HG03469 (cell line): Measurements from ENCODE around the gene USP21.

Experiments used
- ATAC-seq: cut with Tn5 transposase; IDR thresholded peaks from one replicate; pipeline ENCODE4 v1.9.1; 2021; ENCODE audit warnings: mild to moderate bottlenecking, moderate library complexity, moderate number of reproducible peaks; ENCODE audit not compliant: unreplicated experiment

Gene USP21

DNA sequence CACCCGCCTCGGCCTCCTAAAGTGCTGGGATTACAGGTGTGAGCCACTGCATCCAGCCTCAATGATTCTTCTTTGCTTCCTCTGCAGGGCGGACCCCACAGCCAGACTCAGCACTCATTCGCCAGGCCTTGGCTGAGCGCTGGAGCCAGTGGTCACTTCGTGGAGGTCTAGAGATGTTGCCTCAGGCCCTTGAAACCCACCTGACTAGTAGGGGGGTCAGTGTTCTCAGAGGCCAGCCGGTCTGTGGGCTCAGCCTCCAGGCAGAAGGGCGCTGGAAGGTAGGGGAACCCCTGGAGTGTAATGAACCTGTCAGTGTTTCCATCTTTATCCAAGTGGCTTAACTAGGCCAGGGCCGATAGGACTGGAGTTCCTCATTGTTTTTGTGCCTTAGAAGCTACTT, 9.6 kb downstream of the USP21 start:
- no peak for ATAC-seq

DNA sequence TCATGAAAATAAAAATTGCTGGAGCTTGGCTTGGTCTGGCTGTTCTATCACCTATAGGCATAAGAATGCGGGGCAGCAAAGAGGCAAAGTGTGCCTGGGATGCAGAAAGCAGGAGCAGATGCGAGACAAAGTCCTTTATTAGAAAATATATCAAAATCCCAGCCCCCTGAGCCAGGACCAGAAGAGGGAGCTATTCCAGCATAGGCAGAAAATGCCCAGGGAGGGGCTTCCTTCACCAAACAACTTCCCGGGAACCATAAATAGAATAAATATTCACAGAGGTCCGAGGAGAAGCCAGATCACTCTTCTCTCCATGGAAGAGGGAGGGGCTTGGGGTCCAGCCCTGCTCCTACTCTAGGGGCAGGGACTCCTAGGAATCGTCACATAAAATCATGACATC, 11.9 kb downstream of the USP21 start:
- no peak for ATAC-seq

DNA sequence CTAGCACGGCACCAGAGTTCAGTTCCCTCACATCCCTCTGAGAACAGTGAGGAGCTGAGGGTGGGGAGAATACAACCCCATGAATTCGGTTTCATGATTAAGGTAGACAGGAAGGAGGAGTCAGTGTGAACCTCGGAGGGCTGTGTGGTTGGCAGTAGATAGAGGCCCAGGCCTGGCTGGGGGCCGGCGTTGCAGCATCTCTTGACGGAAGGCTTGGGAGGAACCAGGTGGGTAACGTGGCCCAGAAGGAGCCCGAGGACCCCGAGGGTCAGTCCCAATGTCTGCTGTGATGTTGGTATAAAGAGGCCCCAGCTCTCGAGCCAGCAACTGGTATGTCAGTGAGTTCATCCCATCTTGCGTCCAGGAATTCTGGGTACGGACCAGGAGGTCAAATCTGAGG, 12.4 kb downstream of the USP21 start:
- no peak for ATAC-seq

DNA sequence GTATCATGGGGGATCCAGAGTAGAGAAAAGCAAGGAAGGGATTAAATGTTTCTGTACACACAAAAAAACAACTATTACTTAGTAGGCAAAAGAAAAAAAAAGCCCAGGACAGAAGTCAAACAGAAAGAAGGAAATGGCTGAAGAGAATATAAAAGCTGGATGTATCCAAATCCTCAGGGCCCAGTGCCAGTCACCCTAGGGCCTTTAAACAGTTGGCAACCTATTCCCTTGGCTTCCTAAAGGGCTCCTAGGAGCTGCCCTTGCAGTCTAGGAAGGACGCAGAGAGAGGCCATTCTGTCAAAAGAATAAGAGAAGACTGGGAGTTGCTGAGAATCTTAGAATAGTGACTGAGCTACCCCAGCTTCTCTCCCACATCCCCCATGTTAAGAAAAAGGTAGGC, 13.0 kb downstream of the USP21 start:
- ATAC-seq, result no peak

DNA sequence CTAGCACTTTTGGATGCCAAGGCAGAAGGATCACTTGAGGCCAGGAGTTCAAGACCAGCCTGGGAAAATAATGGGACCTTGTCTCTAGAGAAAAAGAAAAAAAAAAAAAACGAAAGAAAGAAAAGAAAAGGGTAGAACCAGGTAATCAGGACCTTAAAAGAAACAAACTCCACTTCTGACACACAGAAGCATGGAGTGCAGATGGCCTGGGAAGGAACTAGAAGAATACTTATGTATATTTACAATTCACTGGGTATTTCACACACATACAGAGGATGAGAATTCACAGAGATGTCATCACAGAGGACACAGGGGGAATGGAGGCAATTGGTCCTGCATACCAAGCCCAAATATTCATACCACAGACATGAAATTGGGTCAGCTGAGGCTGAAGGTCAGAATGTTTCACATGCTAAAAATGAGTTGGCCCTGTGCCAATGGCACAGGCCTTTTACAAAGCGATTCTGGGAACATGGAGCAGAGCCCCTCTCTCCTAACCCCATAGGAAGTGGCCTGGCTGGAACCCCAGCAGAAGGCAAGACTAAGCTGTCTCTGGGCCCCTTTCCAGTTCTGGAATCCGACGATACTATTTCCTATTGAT, 13.6 kb downstream of the USP21 start:
- no peak for ATAC-seq

DNA sequence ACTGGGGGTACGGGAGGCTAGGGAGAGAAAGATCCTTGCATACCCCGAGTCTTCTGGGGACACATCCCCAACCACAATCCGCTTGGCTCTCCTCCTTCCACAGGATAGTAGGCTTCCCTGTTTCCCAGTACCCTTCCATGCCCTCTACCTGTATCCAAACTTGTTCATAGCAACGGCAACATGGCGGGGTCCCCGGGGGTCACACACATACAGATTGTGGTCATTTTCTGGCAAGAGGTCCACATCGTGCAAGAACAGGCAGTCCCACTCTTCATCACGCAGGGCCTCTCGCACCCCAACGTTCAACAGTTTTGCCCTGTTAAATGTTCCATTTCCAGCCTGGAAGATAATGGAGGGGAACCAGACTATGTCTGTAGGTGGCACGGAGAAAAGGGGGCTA, 14.4 kb downstream of the USP21 start:
- no peak for ATAC-seq

DNA sequence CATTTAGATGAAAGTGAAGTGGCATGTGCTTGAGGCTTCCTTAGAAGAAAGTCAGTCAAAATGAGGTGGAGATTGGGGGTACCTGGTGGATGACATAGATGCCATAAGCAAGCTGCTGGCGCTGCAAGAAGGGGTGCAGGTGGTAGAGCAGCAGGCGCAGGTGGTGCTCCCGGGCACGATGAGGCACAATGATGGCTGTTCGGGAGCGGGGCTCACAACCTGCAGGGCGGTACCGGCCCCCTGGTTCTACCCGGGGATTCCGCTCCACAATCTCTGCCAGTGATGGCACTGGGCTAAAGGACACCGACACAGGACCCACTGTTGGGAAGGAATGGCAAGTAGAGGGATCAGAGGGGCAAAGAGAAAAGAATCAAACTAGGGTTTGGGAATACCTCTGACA, 15.6 kb downstream of the USP21 start:
- no peak for ATAC-seq

DNA sequence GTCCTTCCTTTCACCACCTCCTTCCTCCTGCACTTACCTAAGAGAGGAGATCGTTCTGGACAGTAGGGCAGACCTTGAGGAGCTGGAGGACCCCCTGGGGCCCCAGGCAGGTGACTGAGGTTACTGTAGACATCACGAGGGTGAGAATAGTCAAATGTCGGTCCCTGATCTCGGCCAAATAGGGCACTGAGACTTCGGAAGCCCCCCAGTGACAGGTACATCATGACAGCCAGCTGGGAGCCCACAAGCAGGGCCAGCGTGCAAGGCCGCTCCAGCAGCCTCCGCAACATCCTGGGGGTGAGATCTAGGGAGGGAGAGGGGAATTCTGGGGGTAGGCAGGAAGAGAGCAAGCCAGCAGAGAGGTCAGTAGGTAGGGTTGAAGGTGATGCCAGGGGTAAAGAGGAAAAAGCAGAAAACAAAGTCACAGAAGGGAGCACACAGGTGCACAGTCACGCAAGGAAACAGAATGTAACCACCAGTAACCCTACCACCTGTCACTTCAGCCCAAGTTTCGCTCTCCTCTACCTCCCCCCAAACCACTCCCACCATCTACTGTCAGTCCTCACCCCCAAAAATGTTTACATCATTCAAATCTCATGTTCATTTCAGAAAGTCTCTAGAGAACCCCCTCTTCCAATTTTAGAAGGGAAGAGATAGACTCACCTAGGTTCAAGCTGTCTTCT, 16.6 kb downstream of the USP21 start:
- ATAC-seq, result no peak

DNA sequence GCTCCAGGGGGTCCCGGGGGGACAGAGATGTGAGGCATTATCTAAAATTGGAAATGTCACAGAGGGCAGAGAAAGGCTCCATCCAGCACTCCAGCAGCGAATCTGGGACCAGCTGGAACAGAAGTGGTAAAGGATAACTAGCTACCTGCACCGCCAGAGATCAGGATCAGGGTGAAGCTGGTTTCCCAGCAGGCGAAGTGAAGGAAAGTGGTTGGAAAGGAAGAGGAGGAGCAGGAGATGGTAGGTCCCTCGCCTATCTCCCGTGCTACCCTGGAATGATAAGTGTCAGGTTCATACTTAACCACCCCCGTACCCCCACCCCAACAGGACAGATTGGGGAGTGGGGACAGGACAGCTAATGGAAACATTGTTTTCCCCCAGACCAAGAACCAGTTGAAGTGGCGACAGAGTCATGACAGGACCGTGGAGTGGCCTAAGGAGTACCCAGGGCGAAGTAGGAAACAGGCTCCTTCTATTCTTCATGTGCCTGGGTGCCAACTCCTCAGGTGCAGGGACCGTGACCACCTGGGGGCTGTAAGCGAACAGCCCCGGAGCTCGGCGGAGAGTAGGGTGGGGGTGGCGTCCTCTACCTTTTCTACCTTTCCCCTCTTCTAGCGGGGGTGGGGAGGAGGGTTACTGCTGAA, 17.3 kb downstream of the USP21 start:
- no peak for ATAC-seq

DNA sequence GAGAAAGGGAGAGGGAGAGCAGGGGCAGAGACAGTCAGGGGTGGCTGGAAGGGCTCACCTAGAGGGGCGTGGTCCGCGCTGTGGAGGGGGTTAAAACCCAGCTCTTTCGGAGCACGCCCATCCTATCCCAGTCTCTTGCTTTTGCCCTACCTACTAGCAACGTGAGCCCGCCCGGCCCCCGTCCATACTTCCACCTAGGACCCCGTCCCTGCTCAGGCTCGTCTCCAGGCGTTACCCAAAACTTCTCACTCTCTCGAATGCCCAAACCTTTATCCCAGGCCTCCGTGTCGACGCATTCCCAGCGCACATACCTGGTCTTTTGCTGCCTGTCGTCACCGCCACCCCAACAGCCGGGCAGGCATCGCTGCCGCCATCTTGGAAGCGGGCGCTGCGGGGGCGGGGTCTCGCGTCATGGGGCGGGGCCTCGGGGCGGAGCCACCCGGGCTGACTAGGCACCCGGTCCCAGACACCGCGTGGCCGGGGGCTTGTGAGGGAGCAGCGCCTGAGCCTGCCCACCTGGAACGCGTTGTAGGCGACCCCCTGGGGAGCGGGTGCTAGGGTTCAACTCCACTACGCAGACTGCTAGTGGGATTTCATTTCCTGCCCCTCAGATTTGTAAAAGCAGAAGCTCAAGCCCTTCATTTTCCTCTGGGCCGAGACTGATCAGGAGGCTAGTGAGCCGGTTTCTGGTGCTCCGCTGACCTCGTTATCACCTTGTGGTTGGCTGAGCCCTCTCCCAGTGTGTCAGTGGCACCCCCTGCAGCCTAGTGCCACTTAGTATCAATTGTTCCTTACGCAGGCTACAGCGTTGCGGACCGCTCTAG, 18.0 kb downstream of the USP21 start, which contains the start of gene B4GALT3:
B4GALT3 (minus strand) TSS at position 396 of the 824 bp plus-strand sequence. CDS start 1,447 bp downstream, outside the sequence.
- peak; percentile 41 for ATAC-seq

DNA sequence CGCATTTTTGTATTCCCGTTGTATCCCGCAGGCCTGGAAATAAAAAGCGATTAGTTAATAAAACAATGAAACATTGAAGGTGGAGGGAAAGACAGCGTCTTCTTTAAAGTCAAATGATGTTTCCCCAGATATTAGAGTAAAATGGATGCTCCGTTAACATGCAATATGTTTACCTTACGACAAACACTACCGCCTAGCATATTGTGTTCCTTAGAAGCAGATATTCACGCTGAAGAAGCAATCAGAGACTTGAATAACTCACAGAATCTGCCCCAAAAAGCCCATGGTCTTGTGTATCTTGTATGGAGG, 18.6 kb downstream of the USP21 start:
- no peak for ATAC-seq

DNA sequence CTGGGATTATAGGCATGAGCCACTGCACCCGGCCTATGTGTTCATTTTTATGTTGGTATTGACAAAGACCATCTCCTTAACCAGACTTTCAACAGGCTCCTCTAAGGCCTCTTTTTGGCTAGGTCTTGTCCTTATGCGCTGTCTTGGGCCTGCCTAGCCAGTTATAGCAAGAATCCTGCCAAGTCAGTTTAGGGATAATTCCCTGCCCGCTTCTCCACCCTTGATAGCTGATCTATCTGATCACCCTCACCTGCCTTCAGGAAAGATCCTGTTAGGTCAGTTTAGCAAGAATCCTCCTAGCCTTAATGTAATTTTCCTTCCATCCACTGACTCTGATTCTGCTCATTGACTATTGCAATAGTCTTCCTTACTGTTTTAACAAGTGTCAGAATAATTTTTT, 20.4 kb downstream of the USP21 start:
- no peak for ATAC-seq

DNA sequence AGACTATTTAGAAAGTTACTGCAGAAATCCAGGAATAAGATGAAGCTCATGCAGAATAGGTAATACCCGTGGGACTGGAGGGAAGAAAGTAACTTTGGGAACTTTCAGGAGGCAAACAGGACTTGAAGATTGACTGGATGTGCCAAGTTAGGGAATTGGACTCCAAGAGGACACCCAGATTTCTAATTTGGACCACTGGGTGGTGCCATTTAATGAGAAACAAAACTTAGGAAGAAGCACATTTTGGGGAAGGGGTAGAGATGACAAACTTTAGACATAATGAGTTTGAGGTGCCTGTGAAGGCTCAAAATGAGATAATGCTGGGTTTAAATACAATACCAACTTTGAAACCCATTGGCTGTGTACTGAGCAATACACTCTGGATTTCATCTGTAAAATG, 21.3 kb downstream of the USP21 start:
- ATAC-seq, result no peak

DNA sequence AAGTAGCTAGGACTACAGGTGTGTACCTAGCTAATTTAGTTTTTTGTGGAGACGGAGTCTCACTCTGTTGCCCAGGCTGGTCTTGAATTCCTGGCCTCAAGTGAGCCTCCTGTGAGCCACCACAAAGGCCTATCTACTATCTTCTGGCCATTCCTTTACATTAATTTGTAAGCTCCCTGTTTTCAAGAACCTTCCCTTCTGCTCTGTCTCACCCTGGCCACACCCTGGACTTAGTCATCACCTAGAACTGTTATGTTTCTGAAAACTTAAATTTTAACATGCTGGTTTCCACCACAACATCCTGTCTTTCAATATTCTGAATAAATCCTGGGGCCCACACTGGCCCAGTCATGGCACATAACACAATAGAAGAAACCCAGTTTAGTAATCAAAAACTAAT, 22.9 kb downstream of the USP21 start:
- ATAC-seq, result no peak

DNA sequence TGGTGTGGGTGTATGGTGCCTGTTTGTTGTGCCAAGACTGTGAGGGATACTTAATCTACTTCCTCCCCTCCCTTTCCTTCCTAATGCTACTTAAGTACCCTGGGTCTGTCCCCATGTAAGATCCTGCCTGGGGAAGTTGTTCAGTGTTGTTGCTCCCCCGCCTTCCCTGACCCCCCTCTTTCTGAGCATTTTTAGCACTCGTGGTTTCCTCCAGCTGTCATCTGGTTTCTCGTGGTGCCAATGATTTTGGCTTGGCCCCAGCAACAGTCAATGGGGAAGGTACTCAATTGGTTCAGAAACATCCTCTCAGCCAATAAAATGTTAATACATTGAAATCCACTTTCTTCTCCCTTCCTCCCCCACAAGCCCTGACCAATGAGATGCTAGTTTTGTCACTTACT, 26.0 kb downstream of the USP21 start:
- ATAC-seq, result peak; percentile 67

DNA sequence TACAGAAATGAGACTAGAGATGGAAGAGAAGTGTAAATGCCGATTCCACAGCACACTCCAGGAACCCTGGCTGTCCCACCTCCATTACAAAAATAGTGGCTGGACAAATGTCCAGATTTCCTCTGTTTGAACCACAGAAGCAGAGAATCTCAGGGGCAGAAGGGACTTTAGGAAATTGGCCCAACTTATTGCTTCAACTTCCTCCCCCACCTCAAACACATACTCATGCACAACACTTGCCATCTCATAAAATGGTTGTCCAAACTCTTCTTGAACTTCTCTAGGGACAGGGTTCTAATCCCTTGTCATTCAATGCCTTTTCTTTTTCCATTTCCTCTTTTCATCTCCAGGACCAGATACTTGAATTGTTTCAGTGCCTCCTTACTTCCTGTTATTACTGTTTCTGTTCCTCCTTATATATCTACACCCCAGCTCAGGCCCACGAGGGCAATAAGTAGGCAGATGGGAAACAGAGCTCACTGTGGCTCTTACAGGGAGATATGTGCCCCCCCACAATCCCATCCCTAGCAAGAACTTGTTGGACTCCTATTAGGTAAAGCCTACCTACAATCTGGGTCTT, 26.5 kb downstream of the USP21 start:
- no peak for ATAC-seq

DNA sequence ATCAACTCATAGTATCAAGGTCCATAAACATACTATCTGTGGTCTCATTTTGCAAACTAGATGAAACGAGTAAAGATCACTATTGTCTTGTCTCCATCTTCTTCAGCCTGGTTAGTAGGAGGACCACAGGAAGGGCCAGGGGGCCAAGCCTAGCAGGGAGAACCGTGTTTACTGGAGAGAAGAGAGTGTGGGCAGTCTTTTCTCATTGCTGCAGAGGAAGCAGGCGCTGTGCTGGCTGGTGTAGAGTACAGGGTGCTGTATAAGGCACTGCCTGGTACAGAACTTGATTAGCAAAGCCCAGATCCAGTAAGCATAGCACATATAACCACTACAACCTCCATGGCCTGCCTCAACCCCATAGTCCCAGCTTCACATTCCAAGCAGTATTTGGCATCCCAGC, 28.0 kb downstream of the USP21 start:
- no peak for ATAC-seq

DNA sequence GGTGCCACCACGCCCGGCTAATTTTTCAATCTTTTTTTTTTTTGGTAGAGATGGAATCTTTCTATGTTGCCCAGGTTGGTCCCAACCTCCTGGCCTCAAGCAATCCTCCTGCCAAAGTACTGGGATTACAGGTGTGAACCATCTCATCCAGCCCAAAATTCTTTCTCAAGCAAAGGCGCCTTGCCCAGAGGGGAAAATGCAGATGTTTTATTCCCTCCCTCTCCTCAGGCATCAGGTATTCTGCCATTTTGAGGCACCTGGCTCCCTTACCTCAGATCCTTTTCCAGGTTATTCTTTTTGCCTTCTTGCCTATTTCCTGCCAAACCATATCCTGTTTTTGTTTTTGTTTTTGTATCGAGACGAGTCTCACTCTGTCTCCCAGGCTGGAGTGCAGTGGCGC, 29.1 kb downstream of the USP21 start:
- ATAC-seq, result no peak

DNA sequence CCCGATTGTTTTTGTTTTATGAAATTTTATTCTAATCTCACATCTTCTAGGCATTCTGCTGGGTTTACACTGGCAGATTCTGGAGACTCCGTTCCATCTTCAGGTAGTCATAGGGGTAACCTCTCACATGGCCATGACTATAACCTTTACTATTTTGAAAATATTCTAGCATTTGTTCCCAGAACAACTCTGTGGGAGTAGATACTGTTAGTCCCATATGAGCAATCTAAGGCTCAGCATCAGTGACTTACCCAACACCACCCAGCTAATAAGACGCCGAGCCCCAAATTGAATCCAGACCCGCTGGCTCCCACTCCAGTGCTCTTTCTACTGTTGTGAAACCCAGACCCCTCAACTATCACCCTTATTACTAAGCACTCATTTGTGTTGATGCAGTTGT, 29.7 kb downstream of the USP21 start:
- ATAC-seq, result no peak

DNA sequence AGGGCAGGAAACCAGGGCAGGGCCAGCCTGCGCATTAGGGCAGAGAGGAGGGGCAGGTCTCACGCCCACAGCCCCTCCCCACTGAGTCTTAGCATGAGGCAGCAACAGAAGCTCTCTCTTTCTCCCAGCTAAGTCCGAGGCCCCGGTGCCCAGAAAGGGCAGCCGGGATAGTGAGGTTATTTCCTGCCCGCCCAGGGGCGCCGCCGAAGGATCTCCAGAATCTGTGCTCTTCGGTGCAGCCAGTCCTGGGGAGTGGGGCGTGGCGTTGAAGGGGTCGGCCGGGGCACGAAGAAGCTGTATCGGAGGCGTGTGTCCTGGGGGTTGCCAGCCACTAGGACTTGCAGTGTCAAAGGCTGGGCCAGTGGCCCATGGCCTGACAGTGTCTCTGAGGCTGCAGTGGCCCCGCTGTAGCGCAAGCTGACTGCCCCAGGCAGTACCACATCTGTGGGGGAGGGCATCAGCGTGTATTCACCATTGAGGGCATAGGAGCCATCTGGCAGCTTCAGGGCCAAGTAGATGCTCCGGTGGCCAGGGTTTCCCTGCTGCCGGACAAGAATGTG, 31.7 kb downstream of the USP21 start:
- ATAC-seq, result no peak

DNA sequence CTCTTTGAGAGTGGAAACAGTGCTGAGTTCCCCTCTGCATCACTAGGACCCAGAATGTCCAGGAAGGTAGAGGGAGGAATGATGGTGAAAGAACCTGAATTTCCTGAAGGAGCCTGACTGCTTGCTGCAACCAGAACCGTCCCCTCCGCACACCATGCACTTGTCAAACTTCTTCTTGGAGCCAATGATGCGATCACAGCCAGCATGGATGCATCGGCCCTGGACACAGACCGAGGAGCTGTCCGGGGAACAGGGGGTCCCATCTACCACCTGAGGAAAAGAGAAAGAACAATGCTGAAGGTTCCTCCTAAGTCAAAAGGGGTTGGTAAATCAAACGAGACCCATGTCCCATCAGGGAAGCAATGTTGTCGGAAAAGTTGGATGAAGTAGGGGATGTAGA, 32.7 kb downstream of the USP21 start:
- ATAC-seq, result no peak
